Heart left ventricle (tissue), 16 donors: Measurements from ENCODE around the gene ITGA11. TPM values are rescaled to one million over a fixed set of nuclear protein-coding genes. Genes with fewer than 3 reads are reported as not detected.
A peak's percentile ranks its signal among the peaks of the same experiment; 100 is the strongest.

ENCODE experiments used
- ATAC-seq, 4 donors: fragments of 200-7000 bp; cut with Tn5 transposase; one replicate each; pipeline ENCODE4 v1.9.1; 2020 to 2022; ENCODE audit warnings: moderate library complexity in 4 of 4, mild to moderate bottlenecking in 3 of 4, moderate number of reproducible peaks in 1 of 4
- DNase-seq, 5 donors: peaks; one replicate each; pipeline ENCODE4 v3.0.0-alpha.2; 2020
- H3K27ac ChIP-seq, 12 donors: fragments of 200-600 bp; sonication (generic) in 4 of 12; one replicate each; pipeline versions ENCODE4 v1.5.0 to v1.8.0; 2016 to 2022; ENCODE audit warnings: mild to moderate bottlenecking in 2 of 12
- H3K27me3 ChIP-seq, 9 donors: fragments of 200-600 bp; sonication (generic) in 2 of 9; one replicate each; pipeline versions ENCODE4 v1.5.1 to v1.8.0; 2016 to 2022; ENCODE audit warnings: mild to moderate bottlenecking in 3 of 9
- H3K36me3 ChIP-seq, 9 donors: fragments of 200-600 bp; sonication (generic) in 2 of 9; one replicate each; pipeline versions ENCODE4 v1.5.0 to v1.8.0; 2018 to 2022; ENCODE audit warnings: mild to moderate bottlenecking in 2 of 9
- H3K4me1 ChIP-seq, 12 donors: fragments of 200-600 bp; sonication (generic) in 4 of 12; one replicate each; pipeline versions ENCODE4 v1.5.0 to v1.8.0; 2016 to 2022; ENCODE audit warnings: mild to moderate bottlenecking in 3 of 12
- H3K4me3 ChIP-seq, 12 donors: fragments of 200-600 bp; sonication (generic) in 4 of 12; one replicate each; pipeline versions ENCODE4 v1.5.0 to v1.8.0; 2017 to 2022; ENCODE audit warnings: mild to moderate bottlenecking in 9 of 12, moderate library complexity in 4 of 12
- H3K9me3 ChIP-seq, 12 donors: fragments of 200-600 bp; sonication (generic) in 4 of 12; one replicate each; pipeline versions ENCODE4 v1.5.0 to v1.8.0; 2016 to 2022; ENCODE audit warnings: mild to moderate bottlenecking in 1 of 12
- POLR2A ChIP-seq, 2 donors: fragments of 450-650 bp; IDR thresholded peaks; one replicate each; pipeline ENCODE4 v1.6.1; 2017; ENCODE audit warnings: antibody characterized with exemption in 2 of 2, mild to moderate bottlenecking in 2 of 2, moderate library complexity in 2 of 2
- WGBS, 4 donors: extraction: QIAGEN DNeasy Blood & Tissue Kit in 2 of 4; methylation state at CpG; one replicate each; pipeline versions ENCODE4 v1.1.5 to v1.1.7; 2013 to 2018; 5-methylcytosine and 5-hydroxymethylcytosine counted together
- intact Hi-C, 10 donors: fragments of 100-400 bp; cut with DNase I; formaldehyde crosslinking; loops; one replicate each; pipeline versions ENCODE4 v1.11.1 to v1.14.2; 2022
- polyA plus RNA-seq, 2 donors: library from polyadenylated mRNA; stranded (reverse); fragments of 200-250 nt; gene quantifications; one replicate each; pipeline ENCODE4 v1.2.3, GENCODE V29; 2013
- total RNA-seq, 9 donors: library from RNA; depleted of rRNA in 2 of 9; stranded (reverse); fragments of >200 nt in 2 of 9; fragmentation: NEBNext Ultra II Directional in 3 of 9; extraction: Animal tissue kit (Norgen Biotek cat#: 25700) in 3 of 9; gene quantifications; one replicate each; pipeline versions ENCODE4 v1.1.0 to v1.2.4, GENCODE V29; 2016 to 2023
- TF ChIP-seq, protein P1 (sequence below), 12 donors: fragments of 200-600 bp; sonication (generic) in 4 of 12; IDR thresholded peaks; one replicate each; pipeline versions ENCODE4 v1.5.0 to v1.8.0; 2018 to 2022; ENCODE audit warnings: antibody characterized with exemption in 12 of 12, mild to moderate bottlenecking in 5 of 12
- donor health status: ischemic (EF 13 %, LVEDD 7.1; RV severe dilation, severe dysfunction).
- donor health status: healthy with polysubstance abuse.
- donor health status: DM: no; HTN: yes; CAD: no.
- donor health status: DM: no; HTN: no; CAD: no.
- donor health status: ischemic (EF 25% LVEDD 6.9; RV normal size, moderate dysfunction).
- donor health status: ischemic (EF 25% LVEDD 5.7; RV mildly dilated, moderate dysfunction).
- donor health status: healthy.
- donor health status: DM: yes; HTN: yes; CAD: no.
- donor health status: ischemic (EF 35%, LVEDD 5.7; RV mildly dilated, moderate dysfunction).
- donor health status: nonischemic (EF 11% LVEDD 7.7; RV severe dilation, severe dysfunction).
- donor health status: DM: yes; HTN: yes; CAD: no.
- donor health status: PGD.
- donor health status: ischemic (EF 29% LVEDD 5.4; RV normal size, mild dysfunction).
- donor health status: nonischemic (EF 23%, LVEDD 6.1; RV moderate dilation, normal function).

ITGA11 gene
- total and polyA plus RNA-seq, 11 donors, result 2.1 to 35.5 (median 12.1) TPM

DNA sequence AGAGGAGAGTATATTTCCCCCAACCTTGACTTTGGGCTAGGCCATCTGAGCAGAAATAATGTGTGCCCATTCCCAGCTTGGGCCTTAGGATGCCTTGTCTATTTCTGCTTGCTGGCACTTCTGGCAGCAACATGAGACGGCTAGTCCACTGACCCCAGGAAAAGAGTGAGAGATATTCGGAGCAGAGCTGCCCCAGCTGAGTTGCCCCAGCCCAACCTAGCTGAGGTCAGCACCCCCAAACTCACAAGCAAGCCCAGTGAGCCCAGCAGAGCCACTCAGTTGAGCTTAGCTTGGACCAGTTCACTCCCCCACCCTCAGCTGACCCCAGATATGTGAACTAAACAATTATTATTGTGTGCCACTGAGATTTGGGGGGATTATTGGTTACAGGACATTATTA, 20.2 kb downstream of the ITGA11 start:
- TF ChIP-seq, protein P1, sequence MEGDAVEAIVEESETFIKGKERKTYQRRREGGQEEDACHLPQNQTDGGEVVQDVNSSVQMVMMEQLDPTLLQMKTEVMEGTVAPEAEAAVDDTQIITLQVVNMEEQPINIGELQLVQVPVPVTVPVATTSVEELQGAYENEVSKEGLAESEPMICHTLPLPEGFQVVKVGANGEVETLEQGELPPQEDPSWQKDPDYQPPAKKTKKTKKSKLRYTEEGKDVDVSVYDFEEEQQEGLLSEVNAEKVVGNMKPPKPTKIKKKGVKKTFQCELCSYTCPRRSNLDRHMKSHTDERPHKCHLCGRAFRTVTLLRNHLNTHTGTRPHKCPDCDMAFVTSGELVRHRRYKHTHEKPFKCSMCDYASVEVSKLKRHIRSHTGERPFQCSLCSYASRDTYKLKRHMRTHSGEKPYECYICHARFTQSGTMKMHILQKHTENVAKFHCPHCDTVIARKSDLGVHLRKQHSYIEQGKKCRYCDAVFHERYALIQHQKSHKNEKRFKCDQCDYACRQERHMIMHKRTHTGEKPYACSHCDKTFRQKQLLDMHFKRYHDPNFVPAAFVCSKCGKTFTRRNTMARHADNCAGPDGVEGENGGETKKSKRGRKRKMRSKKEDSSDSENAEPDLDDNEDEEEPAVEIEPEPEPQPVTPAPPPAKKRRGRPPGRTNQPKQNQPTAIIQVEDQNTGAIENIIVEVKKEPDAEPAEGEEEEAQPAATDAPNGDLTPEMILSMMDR (IDR thresholded peaks at IDR 0.05), result no peak
- no peak for TF ChIP-seq POLR2A (IDR thresholded peaks at IDR 0.05)
- Histone ChIP-seq H3K9me3 (no peaks in the 10 kb centered on the region), H3K4me3 (no peak overlapping the region), H3K36me3 (no peaks in the 10 kb centered on the region), H3K27ac (no peak overlapping the region), H3K27me3 (no peaks in the 10 kb centered on the region), H3K4me1 (peaks cover 0 to 23% (median 2%) of the 10 kb centered on the region in 12 donors)
- DNase-seq (peak in 1 of 5 donors; percentile 6), ATAC-seq (no peak)
- intact Hi-C loops, result no loop called here
- WGBS, 4 donors, result 80 to 100% (median 97%) methylated on average over 1 to 2 of the region's 2 CpGs

DNA sequence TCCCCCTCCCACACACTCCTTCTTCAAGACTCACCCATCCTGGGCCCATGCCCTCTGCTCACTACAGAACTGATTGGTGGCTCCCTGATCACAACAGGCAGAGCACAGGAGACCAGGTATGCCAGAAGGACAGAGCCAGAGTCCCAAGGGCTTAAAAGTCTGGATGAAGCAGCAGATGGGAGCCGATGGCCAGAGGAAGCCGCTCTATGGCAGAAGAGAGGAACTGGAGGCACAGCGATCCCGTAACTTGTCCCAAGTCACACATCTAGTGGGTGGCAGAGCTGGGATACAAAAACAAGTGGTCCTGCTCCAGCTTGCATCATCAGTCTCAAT, 20.7 kb downstream of the ITGA11 start:
- Histone ChIP-seq H3K27me3 (no peaks in the 10 kb centered on the region), H3K27ac (no peak overlapping the region), H3K9me3 (no peaks in the 10 kb centered on the region), H3K4me3 (no peak overlapping the region), H3K36me3 (no peaks in the 10 kb centered on the region), H3K4me1 (peaks cover 0 to 23% (median 2%) of the 10 kb centered on the region in 12 donors)
- intact Hi-C loops, result no loop called here
- WGBS, 4 donors, result 93 to 100% (median 98%) methylated on average over 4 of the region's 4 CpGs
- DNase-seq (peak in 1 of 5 donors; percentile 12), ATAC-seq (no peak)
- no peak for TF ChIP-seq POLR2A (IDR thresholded peaks at IDR 0.05)
- TF ChIP-seq, protein P1 (IDR thresholded peaks at IDR 0.05), result no peak

DNA sequence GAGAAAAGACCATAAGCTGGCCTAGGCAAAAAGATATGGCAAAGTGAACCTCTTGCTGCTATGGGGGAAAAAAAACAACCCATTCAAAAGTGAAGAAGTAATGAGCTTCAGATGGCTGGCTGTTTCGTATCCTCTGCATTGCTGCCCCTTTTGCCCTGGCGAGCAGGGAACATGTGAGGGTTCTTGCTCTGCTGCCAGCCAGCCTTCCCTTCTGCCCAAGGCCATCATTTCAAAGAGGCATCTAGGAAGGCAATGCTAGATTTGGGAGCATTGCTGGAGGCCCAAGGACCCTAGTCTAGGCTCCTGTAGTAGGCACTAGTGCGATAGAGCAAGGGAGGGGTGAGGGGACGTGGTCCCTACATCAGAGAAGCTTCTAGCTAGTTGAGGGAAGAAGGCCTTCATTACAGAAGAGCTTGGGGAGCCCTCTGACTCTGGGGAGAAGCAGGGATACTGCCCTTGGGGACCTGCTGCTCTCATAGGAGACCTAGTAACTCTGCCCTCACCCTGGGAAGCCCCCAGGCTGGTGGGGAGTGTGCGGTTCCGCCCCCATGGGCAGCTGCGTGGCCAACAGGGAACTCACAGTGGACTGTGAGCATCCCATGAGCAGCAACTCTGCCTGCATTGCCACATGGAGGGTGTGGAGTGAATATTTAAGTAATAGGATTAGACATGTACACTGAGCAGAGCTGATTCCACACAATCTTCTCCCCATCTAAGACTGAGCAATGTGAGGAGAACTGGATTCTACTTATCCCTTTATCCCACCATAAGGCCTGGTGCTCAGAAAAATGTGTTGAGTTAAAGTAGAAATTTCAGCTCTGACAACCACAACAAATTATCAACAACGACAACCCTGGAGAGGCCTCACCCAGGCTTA, 21.3 kb downstream of the ITGA11 start:
- no peaks in the 10 kb centered on the region for H3K36me3 ChIP-seq
- peaks cover 0 to 18% (median 2%) of the 10 kb centered on the region in 12 donors for H3K4me1 ChIP-seq
- ATAC-seq (no peak), DNase-seq (peak in 2 of 5 donors; percentile 4 to 11)
- 88 to 95% (median 91%) methylated on average over 8 of the region's 8 CpGs for WGBS, 4 donors
- H3K4me3 ChIP-seq, result no peak overlapping the region
- H3K9me3 ChIP-seq, result no peaks in the 10 kb centered on the region
- H3K27ac ChIP-seq, result no peak overlapping the region
- intact Hi-C loops, result no loop called here
- H3K27me3 ChIP-seq, result no peaks in the 10 kb centered on the region
- no peak for TF ChIP-seq POLR2A (IDR thresholded peaks at IDR 0.05)
- TF ChIP-seq, protein P1 (IDR thresholded peaks at IDR 0.05), result no peak

DNA sequence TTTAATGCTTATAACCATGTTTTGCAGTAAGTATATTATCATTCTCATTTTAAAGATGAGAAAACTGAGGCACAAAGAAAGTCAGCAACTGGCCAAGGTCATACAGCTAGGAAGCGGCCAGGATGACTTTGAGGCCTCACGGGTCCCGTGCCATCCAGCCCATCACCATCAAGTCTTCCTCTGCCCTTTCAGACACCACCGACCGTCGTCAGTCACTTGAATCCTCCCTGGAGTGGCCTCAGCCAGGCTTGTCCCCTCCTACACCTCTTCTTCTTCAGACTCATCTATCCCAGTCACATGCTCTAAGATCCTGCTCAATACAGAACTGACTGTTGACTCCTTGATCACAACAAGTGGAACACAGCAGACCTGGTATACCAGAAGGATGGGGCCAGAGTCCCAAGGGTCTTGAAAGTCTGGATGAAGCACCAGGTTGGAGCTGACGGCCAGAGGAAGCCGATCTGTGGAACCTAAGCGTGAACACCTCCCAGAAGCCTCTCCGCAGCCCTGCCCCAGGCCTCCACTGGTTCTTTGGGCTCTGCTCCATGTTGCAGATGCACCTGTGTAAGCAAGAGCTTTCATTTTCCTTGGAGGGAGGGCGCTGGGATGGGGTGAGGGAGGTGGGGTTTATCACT, 22.1 kb downstream of the ITGA11 start:
- H3K36me3 ChIP-seq, result no peaks in the 10 kb centered on the region
- intact Hi-C loops, result no loop called here
- TF ChIP-seq POLR2A (IDR thresholded peaks at IDR 0.05), result no peak
- TF ChIP-seq, protein P1 (IDR thresholded peaks at IDR 0.05), result no peak
- no peak for ATAC-seq
- peak in 1 of 5 donors; percentile 11 for DNase-seq
- no peaks in the 10 kb centered on the region for H3K27me3 ChIP-seq
- no peak overlapping the region for H3K4me3 ChIP-seq
- WGBS, 4 donors, result 89 to 92% (median 91%) methylated on average over 11 of the region's 11 CpGs
- H3K9me3 ChIP-seq, result no peaks in the 10 kb centered on the region
- no peak overlapping the region for H3K27ac ChIP-seq
- H3K4me1 ChIP-seq, result peaks cover 0 to 15% (median 2%) of the 10 kb centered on the region in 12 donors
